Non-pigmented ciliary epithelial cell (primary cell): ENCODE measurements around the gene PDE4A.
"Not testable (repeated sequence)": the region's sequence is repeated elsewhere in the genome, so short reads cannot be mapped to it uniquely, and the experiment has no call there.

Source experiments
- DNase-seq: peaks from one replicate; pipeline ENCODE4 v3.0.0-alpha.2; 2010; ENCODE audit warnings: low read depth

Gene PDE4A

DNA sequence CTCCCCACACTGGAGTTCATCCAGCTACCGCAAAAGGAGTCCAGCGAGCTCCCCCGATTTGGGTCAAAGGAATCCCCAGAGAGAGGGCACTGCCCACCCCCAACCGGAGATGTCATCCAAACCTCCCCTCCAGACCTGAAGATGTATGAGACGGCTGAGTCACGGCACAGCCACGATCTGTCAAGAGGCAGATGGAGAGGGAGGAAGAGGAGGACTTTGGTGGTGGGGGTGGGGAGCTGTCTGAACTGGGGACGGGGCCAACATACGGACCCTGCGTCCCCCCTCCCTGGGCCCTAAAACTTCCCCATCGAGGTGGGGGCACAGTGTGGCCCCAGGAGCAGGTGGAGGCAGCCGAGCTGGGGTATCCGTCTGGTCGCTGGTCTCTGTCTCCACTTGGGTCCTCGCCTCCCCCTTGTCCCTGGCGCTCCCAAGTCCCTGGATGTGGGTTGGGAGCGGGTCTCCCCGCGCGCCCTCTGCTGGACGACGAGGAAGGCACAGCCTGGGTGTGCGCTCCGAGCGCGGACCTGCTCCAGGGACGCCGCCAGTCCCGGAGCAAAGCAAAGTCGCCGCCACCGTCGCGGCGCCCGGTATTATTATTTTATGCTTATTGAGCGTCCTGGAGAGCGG is 3.8 kb downstream of the PDE4A start:
- DNase-seq: no peak

DNA sequence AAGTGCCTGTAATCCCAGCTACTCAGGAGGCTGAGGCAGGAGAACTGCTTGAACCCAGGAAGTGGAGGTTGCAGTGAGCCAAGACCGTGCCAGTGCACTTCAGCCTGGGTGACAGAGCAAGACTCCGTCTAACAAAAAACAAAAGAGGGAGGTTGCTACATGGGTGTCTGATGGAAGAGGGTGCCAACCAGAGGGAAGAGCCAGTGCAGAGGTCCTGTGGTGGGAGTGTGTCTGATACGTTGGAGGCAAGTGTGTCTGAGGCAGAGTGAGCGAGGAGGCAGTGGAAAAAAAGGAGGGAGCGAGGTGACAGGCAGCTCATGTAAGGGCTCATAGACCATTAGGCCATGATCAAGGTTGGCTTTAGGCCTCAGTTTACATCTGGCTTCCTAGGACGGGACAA is 6.8 kb downstream of the PDE4A start:
- no peak for DNase-seq

DNA sequence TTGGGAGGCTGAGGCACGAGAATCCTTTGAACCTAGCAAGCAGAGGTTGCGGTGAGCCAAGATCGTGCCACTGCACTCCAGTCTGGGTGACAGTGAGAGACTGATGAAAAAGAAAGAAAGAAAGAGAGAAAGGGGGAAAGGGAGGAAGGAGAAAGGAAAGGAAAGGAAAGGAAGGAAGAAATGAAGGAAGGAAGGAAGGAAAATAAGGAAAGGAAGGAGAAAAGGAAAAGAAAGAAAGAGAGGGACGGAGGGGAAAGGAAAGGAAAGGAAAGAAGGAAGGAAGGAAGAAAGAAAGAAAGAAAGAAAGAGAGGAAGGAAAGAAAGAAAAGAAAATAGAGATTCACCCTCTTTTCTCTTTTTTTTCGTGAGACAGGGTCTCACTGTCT is 8.7 kb downstream of the PDE4A start:
- no peak for DNase-seq

DNA sequence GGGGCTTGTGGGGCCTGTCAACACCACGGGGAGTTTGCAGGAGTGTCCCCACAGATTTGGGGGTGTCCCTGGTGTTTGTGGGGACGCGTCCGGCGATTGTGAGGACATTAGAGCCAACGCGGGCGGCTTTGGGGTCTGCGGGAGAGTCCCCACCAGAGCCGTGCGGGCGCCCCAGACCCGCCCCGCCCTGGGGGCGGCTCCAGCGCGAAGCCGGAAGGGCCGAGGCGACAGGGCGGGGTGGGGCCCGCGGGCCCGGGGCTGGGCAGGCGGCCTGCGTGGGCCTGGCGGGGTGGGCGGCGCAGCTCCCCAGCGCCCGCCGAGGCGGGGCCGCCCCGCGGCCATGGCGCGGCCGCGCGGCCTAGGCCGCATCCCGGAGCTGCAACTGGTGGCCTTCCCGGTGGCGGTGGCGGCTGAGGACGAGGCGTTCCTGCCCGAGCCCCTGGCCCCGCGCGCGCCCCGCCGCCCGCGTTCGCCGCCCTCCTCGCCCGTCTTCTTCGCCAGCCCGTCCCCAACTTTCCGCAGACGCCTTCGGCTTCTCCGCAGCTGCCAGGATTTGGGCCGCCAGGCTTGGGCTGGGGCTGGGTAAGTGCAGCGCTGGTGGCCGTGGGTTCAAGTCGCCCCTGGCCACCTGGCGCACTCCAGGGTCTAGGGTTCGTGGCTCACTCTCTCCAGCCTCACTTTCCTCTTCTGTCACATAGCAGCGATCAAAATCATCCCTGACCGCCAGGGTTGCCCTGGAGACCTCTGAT is 10.3 kb downstream of the PDE4A start:
- DNase-seq: no peak

DNA sequence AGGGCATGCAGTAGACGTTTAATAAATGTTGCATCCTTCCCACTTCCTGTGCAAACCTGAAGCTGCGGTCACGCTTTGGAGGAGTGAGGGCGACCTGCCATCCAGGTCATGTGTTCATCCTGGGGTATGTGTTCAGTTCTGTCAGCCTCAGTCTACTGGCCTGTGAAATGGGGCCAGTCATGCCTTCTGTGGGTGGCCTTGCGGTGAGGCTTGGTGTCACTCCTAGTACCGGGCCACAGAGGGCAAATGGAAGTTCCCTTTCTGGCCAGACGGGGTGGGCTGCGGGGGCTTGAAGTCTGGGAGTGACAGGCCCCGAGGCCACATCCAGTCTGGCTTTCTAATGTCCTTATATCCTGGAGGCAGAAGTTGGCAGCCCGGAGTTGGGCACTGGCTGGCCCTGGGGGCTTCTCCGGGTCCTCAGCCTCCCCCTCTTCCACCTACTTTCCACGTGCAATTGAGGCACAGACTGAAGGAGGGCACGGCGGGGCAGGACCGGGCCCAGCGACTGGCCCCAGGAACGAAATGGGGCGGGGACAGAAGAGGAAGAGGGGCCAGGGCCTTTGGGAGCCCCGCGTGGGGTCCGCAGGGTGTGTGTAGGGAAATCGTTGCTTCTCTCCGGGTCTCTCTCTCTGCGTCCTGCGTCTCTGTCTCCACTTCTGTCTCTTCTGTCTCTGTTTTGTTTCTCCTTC is 11.1 kb downstream of the PDE4A start:
- DNase-seq: no peak

DNA sequence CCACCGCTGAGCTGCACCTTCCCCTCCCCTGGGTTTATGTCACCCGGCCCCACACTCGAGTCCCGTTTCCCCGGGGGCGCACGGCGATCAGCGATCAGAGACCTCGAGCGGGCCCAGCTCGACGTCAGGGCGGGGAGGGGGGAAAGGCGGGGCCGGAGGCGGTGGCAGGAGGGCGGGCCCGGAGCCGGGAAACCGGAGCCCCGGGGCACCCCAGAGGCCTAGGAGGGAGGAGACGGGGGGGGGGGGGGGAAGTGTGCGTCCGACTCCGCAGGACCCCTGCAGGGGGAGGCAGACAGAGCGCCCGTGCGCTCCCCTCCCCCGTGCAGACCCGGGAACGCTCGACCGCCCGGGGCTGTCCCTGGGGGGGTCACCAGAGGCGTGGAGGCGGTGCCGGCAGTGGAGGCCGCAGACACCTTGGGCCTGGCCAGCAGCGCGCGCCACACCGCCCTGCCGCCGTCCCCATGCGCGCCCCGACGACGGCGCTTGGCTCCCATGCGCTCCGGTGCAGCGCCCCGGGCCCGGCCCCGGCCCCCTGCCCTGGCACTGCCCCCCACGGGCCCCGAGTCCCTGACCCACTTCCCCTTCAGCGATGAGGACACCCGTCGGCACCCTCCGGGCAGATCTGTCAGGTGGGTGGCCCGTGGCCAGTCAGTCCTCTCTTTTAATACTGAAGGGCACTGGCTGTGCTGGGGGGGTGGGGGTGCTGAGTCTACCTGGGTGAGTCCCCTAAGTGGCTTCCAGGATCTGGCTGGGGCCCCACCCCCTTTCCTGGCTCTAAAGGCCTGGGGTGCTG is 11.8 kb downstream of the PDE4A start:
- DNase-seq: no peak

DNA sequence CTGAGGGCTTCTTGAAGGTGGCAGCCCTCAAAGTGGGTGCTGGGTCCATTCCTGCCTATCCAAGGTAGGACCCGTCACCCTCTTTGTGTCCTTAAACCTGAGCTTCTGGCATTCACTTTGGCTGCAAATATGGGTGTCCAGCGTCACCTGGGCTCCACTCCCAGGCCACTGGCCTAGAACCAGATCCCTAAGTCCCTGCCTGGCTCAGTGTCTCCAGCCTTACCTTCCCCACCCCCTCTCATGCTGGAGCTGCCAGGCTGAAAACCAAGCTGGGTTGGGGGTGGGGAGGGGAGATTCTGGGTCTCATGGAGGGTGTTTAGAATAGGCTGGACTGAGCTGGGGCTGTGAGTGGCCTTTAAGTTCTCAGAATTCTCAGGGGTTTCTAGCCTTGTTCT is 12.4 kb downstream of the PDE4A start:
- no peak for DNase-seq

DNA sequence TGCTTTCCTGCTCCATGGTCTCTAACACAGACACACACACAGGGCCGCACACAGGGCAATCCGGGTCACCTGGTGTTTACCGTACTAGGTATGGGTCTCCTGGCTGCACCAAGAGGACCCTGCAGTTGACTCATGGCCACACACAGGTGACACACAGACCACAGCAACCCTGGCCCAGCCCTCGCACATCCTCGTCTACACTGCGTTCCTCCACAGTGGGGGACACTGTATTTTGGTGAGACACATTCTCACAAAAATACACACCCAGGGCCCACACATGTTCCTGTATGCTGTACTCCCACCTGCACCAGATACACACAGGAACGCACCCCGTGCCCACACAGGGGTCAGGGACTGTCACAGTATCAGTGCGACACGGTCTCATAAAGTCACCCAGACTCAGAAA is 12.8 kb downstream of the PDE4A start:
- no peak for DNase-seq

DNA sequence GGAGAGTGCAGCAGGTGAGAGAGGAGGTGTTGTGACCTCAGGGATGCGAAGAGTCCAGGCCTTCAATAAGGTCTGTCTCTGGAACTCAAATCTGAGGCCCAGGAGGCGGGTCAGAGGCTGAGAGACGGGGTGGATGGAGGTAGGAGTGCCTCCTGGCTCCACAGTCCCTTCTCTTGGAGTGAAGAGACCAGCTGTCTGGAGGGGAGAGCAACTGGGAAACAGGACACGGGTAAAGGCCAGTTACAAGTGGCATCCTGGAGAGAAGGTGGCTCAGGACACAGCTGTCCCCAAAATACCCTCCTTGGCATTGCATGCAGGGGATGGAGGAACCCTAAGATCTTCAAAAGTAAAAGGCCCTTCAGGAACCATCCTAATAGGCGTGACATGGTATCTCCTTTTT is 19.2 kb downstream of the PDE4A start:
- DNase-seq: no peak

DNA sequence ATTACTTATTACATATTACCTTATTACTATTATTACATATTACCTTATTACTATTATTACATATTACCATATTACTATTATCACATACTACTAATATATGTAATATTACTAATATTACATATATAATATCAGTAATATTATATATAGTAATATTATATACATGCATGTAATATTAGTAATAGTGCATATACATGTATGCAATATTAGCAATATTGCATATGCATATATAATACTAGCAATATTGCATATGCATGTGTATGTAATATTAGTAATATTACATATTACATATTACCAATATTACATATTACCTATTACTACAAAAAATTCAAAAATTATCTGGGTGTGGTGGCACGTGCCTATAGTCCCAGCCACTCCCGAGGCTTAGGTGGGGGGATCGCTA is 22.4 kb downstream of the PDE4A start:
- no peak for DNase-seq

DNA sequence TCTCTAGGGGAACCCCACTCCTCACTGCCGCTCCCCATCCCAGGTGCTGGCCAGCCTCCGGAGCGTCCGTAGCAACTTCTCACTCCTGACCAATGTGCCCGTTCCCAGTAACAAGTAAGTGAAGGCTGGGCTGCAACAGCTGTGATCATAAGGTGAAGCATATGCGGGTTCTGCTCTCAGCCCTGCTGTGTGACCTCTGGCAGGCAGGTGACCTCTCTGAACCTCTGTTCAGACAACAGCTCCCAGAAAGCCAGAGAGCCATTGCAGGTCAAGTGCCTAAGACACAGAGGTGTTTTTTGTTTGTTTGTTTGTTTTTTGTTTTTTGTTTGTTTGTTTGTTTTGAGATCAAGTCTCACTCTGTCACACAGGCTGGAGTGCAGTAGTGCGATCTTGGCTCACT is 28.7 kb downstream of the PDE4A start:
- no peak for DNase-seq

DNA sequence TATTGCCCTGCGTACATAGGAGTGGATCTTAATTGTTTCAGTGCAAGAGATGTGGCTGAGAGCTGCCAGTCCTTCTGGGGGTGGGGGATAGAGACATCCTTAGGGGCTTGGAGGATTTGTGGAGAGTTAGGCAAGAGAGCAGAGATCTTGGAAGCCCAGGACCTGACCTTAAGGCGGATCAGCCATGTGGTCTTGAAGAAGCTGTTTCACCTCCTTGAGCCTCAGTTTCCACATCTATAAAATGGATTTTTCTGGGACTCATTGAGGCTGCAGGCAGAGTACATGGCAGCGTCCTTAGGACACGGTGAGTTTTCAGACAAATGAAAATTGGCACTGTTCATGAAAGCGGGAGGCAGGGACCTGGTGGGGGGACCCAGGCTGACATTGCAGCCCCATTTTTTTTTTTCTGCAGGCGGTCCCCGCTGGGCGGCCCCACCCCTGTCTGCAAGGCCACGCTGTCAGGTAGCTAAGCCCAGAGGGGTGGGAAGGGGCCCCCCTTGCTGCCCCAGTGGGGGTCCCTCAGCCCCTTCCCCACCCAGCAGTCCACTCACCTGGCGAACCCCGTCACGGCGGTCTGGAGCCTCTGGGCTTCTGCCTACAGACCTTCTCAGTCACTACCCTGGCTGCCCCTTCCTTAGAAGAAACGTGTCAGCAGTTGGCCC is 30.0 kb downstream of the PDE4A start:
- no peak for DNase-seq

DNA sequence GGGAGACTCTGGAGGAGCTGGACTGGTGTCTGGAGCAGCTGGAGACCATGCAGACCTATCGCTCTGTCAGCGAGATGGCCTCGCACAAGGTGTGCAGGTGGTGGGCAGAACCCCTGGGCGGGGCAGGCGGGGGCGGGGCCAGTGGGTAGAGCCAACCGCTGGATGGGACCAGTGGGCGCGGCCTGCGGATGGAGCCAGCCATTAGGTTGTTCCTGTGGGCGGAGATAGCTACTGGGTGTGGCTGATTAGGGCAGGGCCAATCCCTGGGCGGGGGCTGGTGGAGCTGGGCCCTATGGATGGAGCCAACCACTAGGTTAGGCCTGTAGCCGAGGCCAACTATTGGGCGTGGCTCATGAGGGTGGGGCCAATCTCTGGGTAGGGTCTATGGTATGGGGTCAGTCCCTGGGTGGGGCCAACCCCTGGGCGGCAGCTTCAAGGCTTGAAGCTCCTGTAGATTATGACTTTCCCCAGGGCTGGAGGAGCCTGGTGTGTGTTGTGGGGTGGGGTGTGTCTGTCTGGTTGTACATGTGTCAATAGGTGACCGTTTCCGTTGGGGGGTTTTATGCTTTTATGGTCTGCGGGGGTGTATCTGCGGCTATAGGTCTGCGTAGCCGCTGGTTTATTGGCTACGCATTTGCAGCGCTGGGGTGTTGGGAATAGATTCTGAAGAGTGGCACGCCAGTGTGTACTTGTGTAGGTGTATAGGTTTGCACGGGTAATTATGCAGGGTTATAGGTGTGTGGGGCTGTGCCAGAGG is 30.7 kb downstream of the PDE4A start:
- DNase-seq: no peak

DNA sequence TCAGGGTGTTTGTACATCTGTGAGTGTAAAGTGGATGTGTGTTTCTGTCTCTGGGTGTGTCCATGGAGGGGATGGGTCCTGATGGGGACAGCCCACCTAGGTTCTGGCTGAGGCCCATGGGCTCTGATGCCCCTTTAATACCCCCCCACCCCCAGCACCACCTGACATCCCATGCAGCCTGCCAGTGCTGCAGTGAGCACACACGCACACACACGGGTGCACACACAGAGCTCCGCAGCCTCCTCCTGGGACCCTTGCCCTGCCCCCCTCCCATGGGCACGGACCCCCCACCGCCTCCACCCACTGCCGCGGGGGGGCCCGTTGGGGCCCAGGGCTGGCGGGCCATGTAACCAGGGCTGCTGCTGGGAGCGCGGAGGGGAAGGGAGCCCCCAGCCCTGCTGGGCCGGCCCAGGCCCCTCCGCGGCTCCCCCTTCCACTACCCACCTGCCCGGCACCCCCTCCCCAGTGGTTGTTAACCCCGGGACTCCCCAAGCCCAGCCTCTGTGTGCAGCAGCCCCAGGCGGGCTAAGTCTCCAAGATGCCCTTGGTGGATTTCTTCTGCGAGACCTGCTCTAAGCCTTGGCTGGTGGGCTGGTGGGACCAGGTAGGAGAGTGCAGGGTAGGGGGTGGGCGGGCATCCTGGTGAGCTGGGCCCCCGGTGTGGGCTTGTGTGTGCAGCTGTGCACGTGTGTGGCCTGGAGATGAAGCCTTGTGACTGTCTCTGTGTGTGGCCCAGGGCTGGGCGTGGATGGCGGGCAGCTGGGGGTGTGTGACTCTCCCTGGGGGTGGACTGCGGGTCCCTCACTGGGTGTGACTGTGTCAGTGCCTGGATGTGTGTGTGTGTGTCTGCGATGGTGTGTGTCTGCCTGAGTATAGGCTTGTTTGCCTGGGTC is 32.6 kb downstream of the PDE4A start:
- DNase-seq: no peak

DNA sequence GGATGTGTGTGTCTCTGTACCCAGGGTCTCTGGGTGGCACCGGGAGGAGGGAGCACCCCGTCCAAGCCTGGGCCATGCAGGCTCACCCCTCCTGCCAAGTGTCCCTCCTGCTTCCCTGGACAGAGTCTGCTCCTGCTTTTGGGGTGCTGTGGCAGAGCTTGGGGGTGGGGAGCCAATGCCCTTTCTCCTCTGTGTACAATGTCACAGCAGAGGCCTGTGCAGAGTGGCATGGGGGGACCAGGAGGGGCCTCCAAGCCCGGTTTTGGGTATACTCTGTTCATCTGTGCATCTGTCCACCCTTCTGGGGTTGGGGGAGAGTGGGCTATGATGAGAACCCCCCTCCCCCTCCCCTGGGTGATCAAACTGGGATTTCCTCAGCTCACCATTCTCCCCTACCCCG is 33.5 kb downstream of the PDE4A start:
- DNase-seq: no peak

DNA sequence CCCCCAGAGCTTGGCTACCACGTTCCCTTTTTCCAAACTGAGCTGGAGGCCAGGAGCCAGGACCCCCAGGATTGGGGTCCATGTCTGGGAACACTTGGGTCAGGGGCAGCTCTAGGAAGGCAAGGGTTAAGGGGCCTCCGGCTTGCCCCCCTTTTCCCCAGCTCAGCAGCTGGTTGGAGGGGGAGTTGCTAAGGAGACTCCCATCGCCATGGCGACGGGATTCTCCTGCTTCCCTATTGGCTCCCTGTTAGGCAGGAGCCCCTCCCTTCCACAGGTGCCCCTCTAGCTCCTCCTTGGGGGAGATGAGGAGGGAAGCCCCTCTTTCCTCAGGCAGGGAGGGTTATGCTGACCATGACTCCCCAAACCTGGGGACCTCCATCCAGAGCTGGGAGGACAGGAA is 33.9 kb downstream of the PDE4A start:
- no peak for DNase-seq

DNA sequence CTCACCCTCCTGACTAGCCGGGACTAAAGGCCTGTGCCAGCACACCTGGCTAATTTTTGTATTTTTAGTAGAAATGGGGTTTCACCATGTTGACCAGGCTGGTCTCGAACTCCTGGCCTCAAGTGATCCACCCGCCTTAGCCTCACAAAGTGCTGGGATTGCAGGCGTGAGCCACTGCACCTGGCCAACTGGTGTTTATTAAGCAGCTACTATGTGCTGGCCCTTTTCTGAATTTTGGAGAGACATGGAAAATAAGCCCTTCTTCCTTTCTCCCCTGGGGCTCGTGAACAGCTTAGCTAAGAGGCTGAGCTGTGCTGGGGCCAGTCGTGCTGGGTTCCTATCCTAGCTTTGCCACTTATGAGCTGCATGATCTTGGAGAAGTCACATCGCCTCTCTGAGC is 38.4 kb downstream of the PDE4A start:
- DNase-seq: not testable (repeated sequence)

DNA sequence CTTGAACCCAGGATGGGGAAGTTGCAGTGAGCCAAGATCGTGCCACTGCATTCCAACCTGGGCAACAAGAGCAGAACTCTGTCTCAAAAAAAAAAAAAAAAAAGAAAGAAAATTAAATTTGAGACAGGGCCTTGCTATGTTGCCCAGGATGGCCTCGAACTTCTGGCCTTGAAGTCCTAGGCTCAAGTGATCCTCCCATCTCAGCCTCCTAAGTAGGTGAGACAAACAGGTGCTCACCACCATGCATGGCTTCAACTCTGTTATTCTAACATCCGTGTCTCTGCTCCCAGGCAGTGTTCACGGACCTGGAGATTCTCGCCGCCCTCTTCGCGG is 40.3 kb downstream of the PDE4A start:
- no peak for DNase-seq

DNA sequence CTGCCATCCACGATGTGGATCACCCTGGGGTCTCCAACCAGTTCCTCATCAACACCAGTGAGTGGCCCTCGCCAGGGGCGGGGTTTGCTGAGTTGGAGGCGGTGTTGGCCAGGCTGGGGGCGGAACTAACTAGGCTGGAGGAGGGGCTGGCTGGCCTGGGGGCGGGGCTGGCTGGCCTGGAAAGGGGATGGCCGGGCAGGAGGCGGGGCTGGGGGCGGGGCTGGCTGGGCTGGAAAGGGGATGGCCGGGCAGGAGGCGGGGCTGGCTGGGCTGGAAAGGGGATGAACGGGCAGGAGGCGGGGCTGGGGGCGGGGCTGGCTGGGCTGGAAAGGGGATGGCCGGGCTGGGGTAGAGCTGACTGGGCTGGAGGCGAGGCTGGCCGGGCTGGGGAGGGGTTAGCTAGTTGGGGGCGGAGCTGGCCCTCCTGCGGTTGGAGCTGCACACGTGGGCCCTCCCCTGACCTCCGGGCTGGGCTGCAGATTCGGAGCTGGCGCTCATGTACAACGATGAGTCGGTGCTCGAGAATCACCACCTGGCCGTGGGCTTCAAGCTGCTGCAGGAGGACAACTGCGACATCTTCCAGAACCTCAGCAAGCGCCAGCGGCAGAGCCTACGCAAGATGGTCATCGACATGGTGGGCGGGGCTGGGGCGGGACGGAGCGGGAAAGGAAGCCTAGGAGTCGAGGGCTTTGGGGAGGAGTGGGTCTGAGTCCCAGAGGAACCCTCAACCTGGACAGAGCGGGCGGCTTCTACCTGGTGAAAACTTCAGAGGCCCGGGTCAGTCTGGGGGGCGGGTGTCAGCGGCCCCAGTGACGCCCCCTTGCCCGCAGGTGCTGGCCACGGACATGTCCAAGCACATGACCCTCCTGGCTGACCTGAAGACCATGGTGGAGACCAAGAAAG is 41.0 kb downstream of the PDE4A start:
- peak; percentile 72 for DNase-seq
